ENCODE results near the gene TRIM52.

DNA sequence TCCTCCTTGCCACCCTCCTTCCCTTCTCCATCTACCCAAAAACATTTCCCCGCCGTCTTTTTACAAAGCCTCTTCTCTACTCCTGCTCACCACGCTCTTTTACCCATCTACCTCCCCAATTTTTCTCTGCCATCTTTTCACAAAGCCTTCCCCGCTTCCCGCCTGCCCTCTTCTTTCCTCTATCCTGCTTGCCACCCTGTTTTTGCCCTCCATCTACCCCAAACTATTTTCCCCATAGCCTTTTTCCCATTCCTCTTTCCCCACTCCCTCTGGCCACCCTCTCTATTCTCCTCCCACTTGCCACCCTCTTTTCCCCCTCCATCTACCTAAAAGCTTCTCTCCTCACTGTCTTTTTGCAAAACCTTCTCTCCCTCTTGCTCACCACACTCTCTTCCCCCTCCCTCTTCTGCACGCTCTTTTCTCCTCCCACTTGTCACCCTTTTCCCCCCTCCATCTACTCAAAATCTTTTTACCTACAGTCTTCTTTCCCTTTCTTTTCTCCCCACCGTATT is 19.4 kb upstream of the TRIM52 start:
- TF ChIP-seq, protein P1, sequence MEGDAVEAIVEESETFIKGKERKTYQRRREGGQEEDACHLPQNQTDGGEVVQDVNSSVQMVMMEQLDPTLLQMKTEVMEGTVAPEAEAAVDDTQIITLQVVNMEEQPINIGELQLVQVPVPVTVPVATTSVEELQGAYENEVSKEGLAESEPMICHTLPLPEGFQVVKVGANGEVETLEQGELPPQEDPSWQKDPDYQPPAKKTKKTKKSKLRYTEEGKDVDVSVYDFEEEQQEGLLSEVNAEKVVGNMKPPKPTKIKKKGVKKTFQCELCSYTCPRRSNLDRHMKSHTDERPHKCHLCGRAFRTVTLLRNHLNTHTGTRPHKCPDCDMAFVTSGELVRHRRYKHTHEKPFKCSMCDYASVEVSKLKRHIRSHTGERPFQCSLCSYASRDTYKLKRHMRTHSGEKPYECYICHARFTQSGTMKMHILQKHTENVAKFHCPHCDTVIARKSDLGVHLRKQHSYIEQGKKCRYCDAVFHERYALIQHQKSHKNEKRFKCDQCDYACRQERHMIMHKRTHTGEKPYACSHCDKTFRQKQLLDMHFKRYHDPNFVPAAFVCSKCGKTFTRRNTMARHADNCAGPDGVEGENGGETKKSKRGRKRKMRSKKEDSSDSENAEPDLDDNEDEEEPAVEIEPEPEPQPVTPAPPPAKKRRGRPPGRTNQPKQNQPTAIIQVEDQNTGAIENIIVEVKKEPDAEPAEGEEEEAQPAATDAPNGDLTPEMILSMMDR (IDR thresholded peaks at IDR 0.05): no peak
- no peak for TF ChIP-seq POLR2A (IDR thresholded peaks at IDR 0.05)
